Measurements from ENCODE around the gene DRC7. TPM values are rescaled to one million over a fixed set of nuclear protein-coding genes. Genes with fewer than 3 reads are reported as not detected.

The DRC7 gene
- total and polyA plus RNA-seq, 7 donors, result not detected

DNA sequence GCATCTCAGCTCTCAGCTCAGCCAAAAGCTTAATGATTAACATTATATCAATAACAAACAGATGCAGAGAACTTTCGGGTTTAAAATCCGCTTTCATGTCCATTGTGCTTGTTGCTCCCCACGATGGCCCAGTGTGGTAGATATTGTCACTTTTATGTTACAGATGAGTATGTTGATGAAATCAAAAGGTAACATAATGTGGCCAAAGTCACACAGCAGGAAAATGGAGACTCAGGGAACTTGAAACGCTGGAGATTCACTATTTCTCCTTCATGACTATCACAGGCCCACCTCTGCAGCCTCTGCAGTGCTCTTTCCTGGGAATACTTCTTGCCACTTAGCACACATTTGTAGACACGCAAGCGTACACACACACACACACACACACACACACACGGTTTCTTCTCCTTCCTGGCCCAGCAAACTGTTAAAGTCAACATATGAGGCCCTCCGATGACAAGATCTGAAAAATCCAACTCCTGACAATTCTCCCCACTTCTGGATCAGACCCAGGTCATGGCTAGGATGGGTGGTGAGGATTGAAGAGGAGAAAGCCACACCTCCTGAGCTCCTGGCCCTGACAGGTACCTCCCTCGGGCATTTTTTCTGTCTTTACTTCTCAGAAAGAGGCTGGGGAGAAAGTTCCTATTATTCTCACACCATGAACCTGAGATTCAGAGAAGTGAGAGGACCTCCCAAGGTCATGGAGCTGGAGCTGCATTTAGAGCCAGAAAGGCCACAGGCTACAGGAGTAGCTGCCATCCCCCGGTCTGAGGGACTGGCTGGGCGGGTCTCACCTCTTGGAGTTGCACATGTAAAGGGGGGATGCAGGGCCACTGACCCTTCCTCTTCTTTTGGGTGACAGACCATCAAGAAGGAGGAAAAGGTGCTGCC lies 9.7 kb downstream of the DRC7 start:
- no peak overlapping the region for H3K27ac ChIP-seq
- H3K36me3 ChIP-seq (ENCODE audit: insufficient read depth in 1 of 2, low read depth in 1 of 2), result no peaks in the 10 kb centered on the region
- H3K4me3 ChIP-seq, result no peak overlapping the region
- intact Hi-C loops (cut with DNase I), result no loop called here
- no peak for DNase-seq
- no peaks in the 10 kb centered on the region for H3K9me3 ChIP-seq
- TF ChIP-seq, protein P1, sequence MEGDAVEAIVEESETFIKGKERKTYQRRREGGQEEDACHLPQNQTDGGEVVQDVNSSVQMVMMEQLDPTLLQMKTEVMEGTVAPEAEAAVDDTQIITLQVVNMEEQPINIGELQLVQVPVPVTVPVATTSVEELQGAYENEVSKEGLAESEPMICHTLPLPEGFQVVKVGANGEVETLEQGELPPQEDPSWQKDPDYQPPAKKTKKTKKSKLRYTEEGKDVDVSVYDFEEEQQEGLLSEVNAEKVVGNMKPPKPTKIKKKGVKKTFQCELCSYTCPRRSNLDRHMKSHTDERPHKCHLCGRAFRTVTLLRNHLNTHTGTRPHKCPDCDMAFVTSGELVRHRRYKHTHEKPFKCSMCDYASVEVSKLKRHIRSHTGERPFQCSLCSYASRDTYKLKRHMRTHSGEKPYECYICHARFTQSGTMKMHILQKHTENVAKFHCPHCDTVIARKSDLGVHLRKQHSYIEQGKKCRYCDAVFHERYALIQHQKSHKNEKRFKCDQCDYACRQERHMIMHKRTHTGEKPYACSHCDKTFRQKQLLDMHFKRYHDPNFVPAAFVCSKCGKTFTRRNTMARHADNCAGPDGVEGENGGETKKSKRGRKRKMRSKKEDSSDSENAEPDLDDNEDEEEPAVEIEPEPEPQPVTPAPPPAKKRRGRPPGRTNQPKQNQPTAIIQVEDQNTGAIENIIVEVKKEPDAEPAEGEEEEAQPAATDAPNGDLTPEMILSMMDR (IDR thresholded peaks at IDR 0.05), result no peak
- H3K4me1 ChIP-seq, result no peaks in the 10 kb centered on the region
- 71 to 75% (median 74%) methylated on average over 11 of the region's 11 CpGs for WGBS, 3 donors
- peaks cover 0 to 2% (median 0%) of the 10 kb centered on the region in 3 donors for H3K27me3 ChIP-seq (ENCODE audit: insufficient read depth in 3 of 3, low read length in 2 of 3)
- ATAC-seq, result no peak

DNA sequence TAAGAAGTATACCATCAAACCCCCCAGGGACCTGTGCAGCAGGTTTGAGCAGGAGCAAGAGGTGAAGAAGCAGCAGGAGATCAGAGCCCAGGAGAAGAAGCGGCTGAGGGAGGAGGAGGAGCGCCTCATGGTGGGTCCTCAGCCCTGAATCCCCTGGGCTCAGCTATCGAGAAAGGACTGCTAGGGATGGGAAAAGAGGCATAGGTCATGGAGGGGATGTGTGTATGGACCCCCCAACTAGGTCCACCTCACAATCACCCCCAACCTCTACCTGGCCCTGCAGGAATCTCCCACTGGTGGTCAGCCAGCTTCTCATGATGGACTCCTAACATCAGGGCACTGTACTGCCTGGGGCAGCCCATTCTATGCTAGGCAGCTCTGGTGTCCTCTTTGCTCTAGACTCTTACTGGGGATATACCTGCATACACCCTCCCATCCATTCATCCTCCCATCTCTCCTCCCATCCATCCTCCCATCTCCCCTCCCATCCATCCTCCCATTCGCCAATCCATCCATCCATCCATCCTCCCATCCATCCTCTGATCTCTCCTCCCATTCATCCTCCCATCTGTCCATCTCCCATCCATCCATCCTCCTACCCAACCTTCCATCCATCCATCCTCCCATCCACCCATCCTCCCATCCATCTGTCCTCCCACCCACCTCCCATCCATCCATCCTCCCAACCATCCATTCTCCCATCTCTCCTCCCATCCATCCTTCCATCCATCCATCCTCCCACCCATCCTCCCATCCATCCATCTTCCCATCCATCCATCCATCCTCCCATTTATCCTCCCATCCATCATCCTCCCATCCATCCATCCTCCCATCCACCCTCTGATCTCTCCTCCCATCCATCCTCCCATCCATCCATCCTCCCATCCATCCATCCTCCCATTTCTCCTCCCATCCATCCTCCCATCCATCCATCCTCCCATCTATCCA lies 10.6 kb downstream of the DRC7 start:
- no peaks in the 10 kb centered on the region for H3K4me1 ChIP-seq
- ATAC-seq, result no peak
- H3K27me3 ChIP-seq (ENCODE audit: insufficient read depth in 3 of 3, low read length in 2 of 3), result no peaks in the 10 kb centered on the region
- no peaks in the 10 kb centered on the region for H3K36me3 ChIP-seq (ENCODE audit: insufficient read depth in 1 of 2, low read depth in 1 of 2)
- WGBS, 3 donors, result 88 to 93% (median 90%) methylated on average over 4 of the region's 4 CpGs
- intact Hi-C loops (cut with DNase I), result no loop called here
- no peak for DNase-seq
- H3K27ac ChIP-seq, result no peak overlapping the region
- no peaks in the 10 kb centered on the region for H3K9me3 ChIP-seq
- TF ChIP-seq, protein P1 (IDR thresholded peaks at IDR 0.05), result no peak
- no peak overlapping the region for H3K4me3 ChIP-seq

DNA sequence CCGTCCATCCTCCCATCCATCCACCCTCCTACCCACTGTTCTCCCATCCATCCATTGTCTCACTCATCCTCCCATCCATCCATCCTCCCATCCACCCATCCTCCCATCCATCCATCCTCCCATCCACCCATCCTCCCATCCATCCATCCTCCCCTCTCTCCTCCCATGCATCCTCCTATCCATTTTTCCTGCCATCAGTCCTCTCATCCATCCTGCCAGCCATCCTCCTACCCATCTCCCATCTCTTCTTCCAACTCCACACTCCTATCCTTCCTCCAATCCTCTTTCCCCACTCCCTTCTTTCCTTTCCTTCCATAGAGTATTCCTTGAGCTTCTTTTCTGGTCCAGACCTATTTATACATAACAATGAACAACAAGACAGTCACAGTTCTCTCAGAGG lies 12.1 kb downstream of the DRC7 start:
- 88 to 89% methylated on average over 1 of the region's 1 CpG; no CpG with 5 or more reads in 1 of the 3 donors for WGBS, 3 donors
- no peak overlapping the region for H3K27ac ChIP-seq
- no peaks in the 10 kb centered on the region for H3K4me1 ChIP-seq
- no peaks in the 10 kb centered on the region for H3K27me3 ChIP-seq (ENCODE audit: insufficient read depth in 3 of 3, low read length in 2 of 3)
- TF ChIP-seq, protein P1 (IDR thresholded peaks at IDR 0.05), result no peak
- intact Hi-C loops (cut with DNase I), result no loop called here
- ATAC-seq (no peak), DNase-seq (no peak)
- no peak overlapping the region for H3K4me3 ChIP-seq
- no peaks in the 10 kb centered on the region for H3K36me3 ChIP-seq (ENCODE audit: insufficient read depth in 1 of 2, low read depth in 1 of 2)
- no peaks in the 10 kb centered on the region for H3K9me3 ChIP-seq

DNA sequence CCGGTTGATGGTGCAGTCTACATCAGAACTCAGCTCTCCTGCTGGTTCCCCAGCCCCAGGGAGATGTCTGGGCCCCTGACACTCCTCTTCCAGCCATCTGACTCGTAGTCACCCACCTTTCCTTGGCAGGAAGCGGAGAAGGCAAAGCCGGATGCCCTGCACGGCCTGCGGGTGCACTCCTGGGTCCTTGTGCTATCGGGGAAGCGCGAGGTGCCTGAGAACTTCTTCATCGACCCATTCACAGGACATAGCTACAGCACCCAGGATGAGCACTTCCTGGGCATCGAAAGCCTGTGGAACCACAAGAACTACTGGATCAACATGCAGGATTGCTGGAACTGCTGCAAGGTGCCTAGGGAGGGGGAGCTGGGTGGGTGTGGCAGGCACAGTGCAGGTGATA lies 12.7 kb downstream of the DRC7 start:
- no peak overlapping the region for H3K4me3 ChIP-seq
- TF ChIP-seq, protein P1 (IDR thresholded peaks at IDR 0.05), result no peak
- H3K4me1 ChIP-seq, result no peaks in the 10 kb centered on the region
- no peaks in the 10 kb centered on the region for H3K36me3 ChIP-seq (ENCODE audit: insufficient read depth in 1 of 2, low read depth in 1 of 2)
- no peaks in the 10 kb centered on the region for H3K27me3 ChIP-seq (ENCODE audit: insufficient read depth in 3 of 3, low read length in 2 of 3)
- H3K27ac ChIP-seq, result no peak overlapping the region
- intact Hi-C loops (cut with DNase I), result no loop called here
- 83 to 86% (median 84%) methylated on average over 11 of the region's 11 CpGs for WGBS, 3 donors
- H3K9me3 ChIP-seq, result no peaks in the 10 kb centered on the region
- DNase-seq (no peak), ATAC-seq (no peak)

Measured in psoas muscle (tissue), 8 donors.